ENCODE data around the gene NEU4. TPM values are rescaled to one million over a fixed set of nuclear protein-coding genes. Genes with fewer than 3 reads are reported as not detected.
"Not testable (repeated sequence)": the region's sequence is repeated elsewhere in the genome, so short reads cannot be mapped to it uniquely, and the experiment has no call there.

Gene NEU4, protein sequence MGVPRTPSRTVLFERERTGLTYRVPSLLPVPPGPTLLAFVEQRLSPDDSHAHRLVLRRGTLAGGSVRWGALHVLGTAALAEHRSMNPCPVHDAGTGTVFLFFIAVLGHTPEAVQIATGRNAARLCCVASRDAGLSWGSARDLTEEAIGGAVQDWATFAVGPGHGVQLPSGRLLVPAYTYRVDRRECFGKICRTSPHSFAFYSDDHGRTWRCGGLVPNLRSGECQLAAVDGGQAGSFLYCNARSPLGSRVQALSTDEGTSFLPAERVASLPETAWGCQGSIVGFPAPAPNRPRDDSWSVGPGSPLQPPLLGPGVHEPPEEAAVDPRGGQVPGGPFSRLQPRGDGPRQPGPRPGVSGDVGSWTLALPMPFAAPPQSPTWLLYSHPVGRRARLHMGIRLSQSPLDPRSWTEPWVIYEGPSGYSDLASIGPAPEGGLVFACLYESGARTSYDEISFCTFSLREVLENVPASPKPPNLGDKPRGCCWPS
- total RNA-seq = not detected in 2 replicates

DNA sequence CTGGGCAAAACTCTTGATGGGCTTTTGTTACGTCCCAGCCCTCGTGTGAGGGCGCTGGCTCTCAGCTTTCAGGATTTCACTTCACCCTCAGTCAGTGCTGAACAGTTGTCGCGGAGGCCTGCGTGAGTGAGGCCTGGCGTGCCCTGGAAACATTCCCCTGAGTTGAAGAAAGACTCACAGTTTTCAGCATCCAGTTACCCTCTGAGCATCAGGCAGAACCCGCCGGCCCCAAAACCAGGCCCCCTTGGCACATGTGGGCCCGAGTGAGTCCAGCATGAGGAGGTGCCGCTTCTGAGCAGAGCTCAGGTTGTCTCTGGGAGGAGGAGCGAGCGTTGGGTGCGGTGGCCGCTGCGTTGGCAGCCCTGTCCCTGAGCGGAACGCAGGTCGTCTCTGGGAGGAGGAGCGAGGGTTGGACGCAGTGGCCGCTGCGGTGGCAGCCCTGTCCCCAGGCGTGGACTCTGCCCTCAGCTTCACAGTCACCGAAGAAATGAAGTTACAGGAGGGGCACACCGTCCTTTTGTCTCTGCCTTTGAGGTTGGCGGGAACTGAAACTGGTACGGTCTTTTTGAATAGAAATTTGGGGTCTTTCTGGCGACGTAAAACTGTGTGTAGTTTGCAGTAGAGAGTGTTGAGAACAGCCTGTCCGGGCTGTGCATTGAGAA lies at the start of gene NEU4:
Gene NEU4, plus strand, starts transcription at position 473 of the 662 bp plus-strand sequence. CDS start 5,292 bp downstream, outside the sequence.
- H2AFZ ChIP-seq (ENCODE audit: low read length) = no peak within 1 kb of the TSS
- peak; percentile 88 for DNase-seq (ENCODE audit: insufficient read length, low spot score, missing footprints)

DNA sequence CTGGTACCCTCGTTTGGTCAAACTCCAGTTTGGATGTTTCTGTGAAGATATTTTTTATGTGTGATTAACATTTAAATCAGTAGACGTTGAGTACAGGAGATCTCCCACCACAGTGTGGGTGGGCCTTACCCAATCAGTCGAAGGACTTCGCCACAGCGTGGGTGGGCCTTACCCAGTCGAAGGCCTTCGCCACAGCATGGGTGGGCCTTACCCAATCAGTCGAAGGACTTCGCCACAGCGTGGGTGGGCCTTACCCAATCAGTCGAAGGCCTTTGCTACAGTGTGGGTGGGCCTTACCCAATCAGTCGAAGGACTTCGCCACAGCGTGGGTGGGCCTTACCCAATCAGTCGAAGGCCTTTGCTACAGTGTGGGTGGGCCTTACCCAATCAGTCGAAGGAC lies 49.1 kb upstream of the NEU4 start:
- H3K4me2 ChIP-seq (ENCODE audit: insufficient read depth, low read length); H3K9me3 ChIP-seq (ENCODE audit: low read depth, low read length); H3K27ac ChIP-seq (ENCODE audit: low read depth, low read length); H2AFZ ChIP-seq (ENCODE audit: low read length); H3K4me3 ChIP-seq (ENCODE audit: insufficient read depth, low read length); DNase-seq (ENCODE audit: insufficient read length, low spot score, missing footprints); H3K4me1 ChIP-seq (ENCODE audit: insufficient read depth, low read length); H3K27me3 ChIP-seq (ENCODE audit: insufficient read depth, low read length); H3K79me2 ChIP-seq (ENCODE audit: insufficient read depth, low read length): not testable (repeated sequence)
- H3K36me3 ChIP-seq (ENCODE audit: insufficient read depth, low read length) = peaks cover 24% of the 10 kb centered on the region
- H4K20me1 ChIP-seq (ENCODE audit: insufficient read depth, low read length) = peaks cover 18% of the 10 kb centered on the region

More for the DNA sequence above, at the start of gene NEU4:
- H3K27me3 ChIP-seq (ENCODE audit: insufficient read depth, low read length) = peaks cover 11% of the 10 kb centered on the region
- no peak within 1 kb of the TSS for H3K4me3 ChIP-seq (ENCODE audit: insufficient read depth, low read length)
- no peak within 1 kb of the TSS for H3K27ac ChIP-seq (ENCODE audit: low read depth, low read length)
- no peaks in the 10 kb centered on the region for H3K4me1 ChIP-seq (ENCODE audit: insufficient read depth, low read length)
- H3K9me3 ChIP-seq (ENCODE audit: low read depth, low read length) = no peaks in the 10 kb centered on the region
- H3K36me3 ChIP-seq (ENCODE audit: insufficient read depth, low read length) = no peaks in the 10 kb centered on the region
- TF ChIP-seq, protein P1, sequence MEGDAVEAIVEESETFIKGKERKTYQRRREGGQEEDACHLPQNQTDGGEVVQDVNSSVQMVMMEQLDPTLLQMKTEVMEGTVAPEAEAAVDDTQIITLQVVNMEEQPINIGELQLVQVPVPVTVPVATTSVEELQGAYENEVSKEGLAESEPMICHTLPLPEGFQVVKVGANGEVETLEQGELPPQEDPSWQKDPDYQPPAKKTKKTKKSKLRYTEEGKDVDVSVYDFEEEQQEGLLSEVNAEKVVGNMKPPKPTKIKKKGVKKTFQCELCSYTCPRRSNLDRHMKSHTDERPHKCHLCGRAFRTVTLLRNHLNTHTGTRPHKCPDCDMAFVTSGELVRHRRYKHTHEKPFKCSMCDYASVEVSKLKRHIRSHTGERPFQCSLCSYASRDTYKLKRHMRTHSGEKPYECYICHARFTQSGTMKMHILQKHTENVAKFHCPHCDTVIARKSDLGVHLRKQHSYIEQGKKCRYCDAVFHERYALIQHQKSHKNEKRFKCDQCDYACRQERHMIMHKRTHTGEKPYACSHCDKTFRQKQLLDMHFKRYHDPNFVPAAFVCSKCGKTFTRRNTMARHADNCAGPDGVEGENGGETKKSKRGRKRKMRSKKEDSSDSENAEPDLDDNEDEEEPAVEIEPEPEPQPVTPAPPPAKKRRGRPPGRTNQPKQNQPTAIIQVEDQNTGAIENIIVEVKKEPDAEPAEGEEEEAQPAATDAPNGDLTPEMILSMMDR (IDR thresholded peaks at IDR 0.05; ENCODE audit: extremely low read depth, low read depth, low read length) = no peak
- H4K20me1 ChIP-seq (ENCODE audit: insufficient read depth, low read length) = no peaks in the 10 kb centered on the region
- H3K4me2 ChIP-seq (ENCODE audit: insufficient read depth, low read length) = no peak within 1 kb of the TSS
- no peaks in the 10 kb centered on the region for H3K79me2 ChIP-seq (ENCODE audit: insufficient read depth, low read length)

DNA sequence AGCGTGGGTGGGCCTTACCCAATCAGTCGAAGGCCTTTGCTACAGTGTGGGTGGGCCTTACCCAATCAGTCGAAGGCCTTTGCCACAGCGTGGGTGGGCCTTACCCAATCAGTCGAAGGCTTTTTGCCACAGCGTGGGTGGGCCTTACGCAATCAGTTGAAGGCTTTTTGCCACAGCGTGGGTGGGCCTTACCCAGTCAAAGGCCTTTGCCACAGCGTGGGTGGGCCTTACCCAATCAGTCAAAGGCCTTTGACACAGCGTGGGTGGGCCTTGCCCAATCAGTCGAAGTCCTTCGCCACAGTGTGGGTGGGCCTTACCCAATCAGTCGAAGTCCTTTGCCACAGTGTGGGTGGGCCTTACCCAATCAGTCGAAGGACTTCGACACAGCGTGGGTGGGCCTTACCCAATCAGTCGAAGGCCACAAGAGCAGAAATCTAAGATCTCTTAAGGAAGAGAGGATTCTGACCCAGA lies 48.7 kb upstream of the NEU4 start:
- Histone ChIP-seq H3K36me3 (ENCODE audit: insufficient read depth, low read length) (peaks cover 24% of the 10 kb centered on the region), H3K4me3 (ENCODE audit: insufficient read depth, low read length) (no peak overlapping the region), H3K4me2 (ENCODE audit: insufficient read depth, low read length) (no peak overlapping the region), H3K27me3 (ENCODE audit: insufficient read depth, low read length) (no peaks in the 10 kb centered on the region), H3K79me2 (ENCODE audit: insufficient read depth, low read length) (no peaks in the 10 kb centered on the region), H3K4me1 (ENCODE audit: insufficient read depth, low read length) (no peaks in the 10 kb centered on the region), H4K20me1 (ENCODE audit: insufficient read depth, low read length) (peaks cover 17% of the 10 kb centered on the region), H3K27ac (ENCODE audit: low read depth, low read length) (no peak overlapping the region), H3K9me3 (ENCODE audit: low read depth, low read length) (peaks cover 2% of the 10 kb centered on the region), H2AFZ (ENCODE audit: low read length) (no peak overlapping the region)
- DNase-seq (ENCODE audit: insufficient read length, low spot score, missing footprints) = peak; percentile 41
- TF ChIP-seq, protein P1 (IDR thresholded peaks at IDR 0.05; ENCODE audit: extremely low read depth, low read depth, low read length) = no peak

DNA sequence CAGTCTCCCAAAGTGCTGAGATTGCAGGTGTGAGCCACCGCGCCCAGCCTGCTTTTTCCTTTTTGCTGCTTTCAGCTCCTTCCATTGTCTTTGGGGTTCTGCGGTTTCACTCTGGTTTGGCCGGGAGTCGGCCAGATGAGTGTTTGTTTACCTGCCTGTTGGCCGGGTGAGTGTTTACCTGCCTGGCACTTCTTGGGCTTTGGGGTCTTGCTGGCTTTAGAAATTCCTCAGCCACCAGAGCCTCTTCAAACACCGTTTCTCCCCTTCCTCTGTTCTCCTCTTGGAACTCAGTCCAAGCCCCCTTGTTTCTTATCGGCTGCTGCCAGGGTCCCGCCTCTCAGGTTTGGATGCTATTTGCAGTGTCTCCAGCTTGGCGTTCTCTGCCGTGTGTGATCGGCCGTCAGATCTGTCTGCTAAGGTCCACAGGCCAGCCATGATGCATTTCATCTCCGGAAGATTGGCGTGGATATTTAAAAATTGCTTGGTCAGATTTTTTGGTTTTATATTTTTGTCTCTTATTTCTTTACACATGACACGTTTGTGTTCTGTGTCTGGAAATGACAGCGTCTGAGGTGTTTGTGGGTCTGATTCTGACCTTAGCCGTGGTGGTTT lies 46.6 kb upstream of the NEU4 start:
- TF ChIP-seq, protein P1 (IDR thresholded peaks at IDR 0.05; ENCODE audit: extremely low read depth, low read depth, low read length) = no peak
- Histone ChIP-seq H3K27me3 (ENCODE audit: insufficient read depth, low read length) (no peaks in the 10 kb centered on the region), H3K27ac (ENCODE audit: low read depth, low read length) (no peak overlapping the region), H3K4me1 (ENCODE audit: insufficient read depth, low read length) (no peaks in the 10 kb centered on the region), H4K20me1 (ENCODE audit: insufficient read depth, low read length) (peaks cover 12% of the 10 kb centered on the region), H2AFZ (ENCODE audit: low read length) (no peak overlapping the region), H3K4me2 (ENCODE audit: insufficient read depth, low read length) (no peak overlapping the region), H3K4me3 (ENCODE audit: insufficient read depth, low read length) (no peak overlapping the region), H3K36me3 (ENCODE audit: insufficient read depth, low read length) (peaks cover 11% of the 10 kb centered on the region), H3K9me3 (ENCODE audit: low read depth, low read length) (peaks cover 2% of the 10 kb centered on the region), H3K79me2 (ENCODE audit: insufficient read depth, low read length) (no peaks in the 10 kb centered on the region)
- DNase-seq (ENCODE audit: insufficient read length, low spot score, missing footprints) = peak; percentile 57

Measured in osteoblast (primary cell).